ENCODE measurements around the gene PTBP3.

PTBP3 gene

GRCh38 chr9:112179816-112180215, 153.6 kb downstream of the PTBP3 start:
- Histone ChIP-seq H3K4me1 (ENCODE audit: insufficient read depth, low read length) (peaks cover 11% of the 10 kb centered on the region), H3K9ac (ENCODE audit: low read depth, low read length) (no peak overlapping the region), H3K9me3 (ENCODE audit: control insufficient read depth, insufficient read depth, low read length) (no peaks in the 10 kb centered on the region; the same call in 1 of the 2 replicates), H3K36me3 (ENCODE audit: insufficient read depth, low read length) (no peaks in the 10 kb centered on the region)

- H3K4me1 ChIP-seq (ENCODE audit: insufficient read depth, low read length) = peaks cover 11% of the 10 kb centered on the region
- H3K36me3 ChIP-seq (ENCODE audit: insufficient read depth, low read length) = no peaks in the 10 kb centered on the region
- no peak overlapping the region for H3K9ac ChIP-seq (ENCODE audit: low read depth, low read length)
- H3K9me3 ChIP-seq (ENCODE audit: control insufficient read depth, insufficient read depth, low read length) = no peaks in the 10 kb centered on the region
These were observed 156.9 kb downstream of the PTBP3 start for GRCh38 chr9:112176524-112176923.

GRCh38 chr9:112175796-112176315, 157.6 kb downstream of the PTBP3 start:
- Histone ChIP-seq H3K9me3 (ENCODE audit: control insufficient read depth, insufficient read depth, low read length) (no peaks in the 10 kb centered on the region), H3K9ac (ENCODE audit: low read depth, low read length) (peak overlapping the region; percentile 67), H3K4me1 (ENCODE audit: insufficient read depth, low read length) (peaks cover 7% of the 10 kb centered on the region)

GRCh38 chr9:112174965-112175795, 158.2 kb downstream of the PTBP3 start, which contains the start of gene SUSD1:
TSS of gene SUSD1 (minus strand) at chr9:112175297. CDS start at chr9:112175235, 62 bp downstream.
- Histone ChIP-seq H3K4me1 (ENCODE audit: insufficient read depth, low read length) (peaks cover 3% of the 10 kb centered on the region; the same call in 1 of the 2 replicates), H3K9ac (ENCODE audit: low read depth, low read length) (peak within 1 kb of the TSS; percentile 67), H3K36me3 (ENCODE audit: insufficient read depth, low read length) (no peaks in the 10 kb centered on the region), H3K9me3 (ENCODE audit: control insufficient read depth, insufficient read depth, low read length) (no peaks in the 10 kb centered on the region)

More at GRCh38 chr9:112175796-112176315, 157.6 kb downstream of the PTBP3 start:
- no peaks in the 10 kb centered on the region for H3K36me3 ChIP-seq (ENCODE audit: insufficient read depth, low read length)

GRCh38 chr9:112174222-112174964, 159.0 kb downstream of the PTBP3 start:
- Histone ChIP-seq H3K9me3 (ENCODE audit: control insufficient read depth, insufficient read depth, low read length) (no peaks in the 10 kb centered on the region), H3K9ac (ENCODE audit: low read depth, low read length) (peak overlapping the region; percentile 67), H3K4me1 (ENCODE audit: insufficient read depth, low read length) (peaks cover 6% of the 10 kb centered on the region; the same call in 1 of the 2 replicates), H3K36me3 (ENCODE audit: insufficient read depth, low read length) (no peaks in the 10 kb centered on the region)

- H3K36me3 ChIP-seq (ENCODE audit: insufficient read depth, low read length) = no peaks in the 10 kb centered on the region
- H3K9me3 ChIP-seq (ENCODE audit: control insufficient read depth, insufficient read depth, low read length) = no peaks in the 10 kb centered on the region
- H3K4me1 ChIP-seq (ENCODE audit: insufficient read depth, low read length) = peaks cover 6% of the 10 kb centered on the region; the same call in 1 of the 2 replicates
- H3K9ac ChIP-seq (ENCODE audit: low read depth, low read length) = peak overlapping the region; percentile 67; the same call in 1 of the 2 replicates
These were observed 159.8 kb downstream of the PTBP3 start for GRCh38 chr9:112173489-112174221.

GRCh38 chr9:112170968-112171367, 162.5 kb downstream of the PTBP3 start:
- no peaks in the 10 kb centered on the region for H3K9me3 ChIP-seq (ENCODE audit: control insufficient read depth, insufficient read depth, low read length)
- peaks cover 10% of the 10 kb centered on the region; the same call in 1 of the 2 replicates for H3K4me1 ChIP-seq (ENCODE audit: insufficient read depth, low read length)
- H3K36me3 ChIP-seq (ENCODE audit: insufficient read depth, low read length) = no peaks in the 10 kb centered on the region
- H3K9ac ChIP-seq (ENCODE audit: low read depth, low read length) = no peak overlapping the region

GRCh38 chr9:112170235-112170634, 163.2 kb downstream of the PTBP3 start:
- Histone ChIP-seq H3K4me1 (ENCODE audit: insufficient read depth, low read length) (peaks cover 10% of the 10 kb centered on the region; the same call in 1 of the 2 replicates), H3K36me3 (ENCODE audit: insufficient read depth, low read length) (no peaks in the 10 kb centered on the region), H3K9ac (ENCODE audit: low read depth, low read length) (no peak overlapping the region), H3K9me3 (ENCODE audit: control insufficient read depth, insufficient read depth, low read length) (no peaks in the 10 kb centered on the region)

- H3K36me3 ChIP-seq (ENCODE audit: insufficient read depth, low read length) = no peaks in the 10 kb centered on the region
- H3K4me1 ChIP-seq (ENCODE audit: insufficient read depth, low read length) = peaks cover 10% of the 10 kb centered on the region; the same call in 1 of the 2 replicates
- H3K9ac ChIP-seq (ENCODE audit: low read depth, low read length) = no peak overlapping the region
These were observed 164.1 kb downstream of the PTBP3 start for GRCh38 chr9:112169368-112169767.

GRCh38 chr9:112168197-112168596, 165.2 kb downstream of the PTBP3 start:
- no peak overlapping the region for H3K9ac ChIP-seq (ENCODE audit: low read depth, low read length)
- no peaks in the 10 kb centered on the region for H3K36me3 ChIP-seq (ENCODE audit: insufficient read depth, low read length)
- H3K4me1 ChIP-seq (ENCODE audit: insufficient read depth, low read length) = peaks cover 10% of the 10 kb centered on the region; the same call in 1 of the 2 replicates
- no peaks in the 10 kb centered on the region for H3K9me3 ChIP-seq (ENCODE audit: control insufficient read depth, insufficient read depth, low read length)

More at GRCh38 chr9:112169368-112169767, 164.1 kb downstream of the PTBP3 start:
- no peaks in the 10 kb centered on the region for H3K9me3 ChIP-seq (ENCODE audit: control insufficient read depth, insufficient read depth, low read length)

Data from ES-I3 (cell line).